DOHH2 (cell line): ENCODE results near the gene FBXW10.
"Not testable (repeated sequence)": the region's sequence is repeated elsewhere in the genome, so short reads cannot be mapped to it uniquely, and the experiment has no call there.

ENCODE experiments used
- H3F3A ChIP-seq: fragments of 200-600 bp; sonication (generic), shearing (Covaris generic); 2 replicates; pipeline ENCODE4 v1.6.0; 2016; ENCODE audit warnings: antibody characterized with exemption, mild to moderate bottlenecking; ENCODE audit not compliant: control insufficient read depth, insufficient read depth
- H3K27ac ChIP-seq: fragments of 200-600 bp; sonication (generic); 2 replicates; pipeline ENCODE4 v1.5.1; 2014; ENCODE audit warnings: low read depth, mild to moderate bottlenecking, low read length, moderate library complexity
- H3K27me3 ChIP-seq: fragments of 200-600 bp; sonication (generic); 2 replicates; pipeline ENCODE4 v1.6.1; 2014; ENCODE audit warnings: mild to moderate bottlenecking, low read length, mixed read lengths; ENCODE audit not compliant: control insufficient read depth
- H3K36me3 ChIP-seq: fragments of 200-600 bp; sonication (generic); 2 replicates; pipeline ENCODE4 v1.6.1; 2014; ENCODE audit warnings: mild to moderate bottlenecking, low read length, moderate library complexity, mixed read lengths; ENCODE audit not compliant: control insufficient read depth
- H3K4me1 ChIP-seq: fragments of 200-600 bp; sonication (generic); 2 replicates; pipeline ENCODE4 v1.6.1; 2014; ENCODE audit warnings: mild to moderate bottlenecking, low read length, mixed read lengths; ENCODE audit not compliant: control insufficient read depth
- H3K4me2 ChIP-seq: fragments of 200-600 bp; sonication (generic); 2 replicates; pipeline ENCODE4 v1.6.0; 2014; ENCODE audit warnings: mild to moderate bottlenecking, low read length, moderate library complexity
- H3K4me3 ChIP-seq: fragments of 200-600 bp; sonication (generic); 2 replicates; pipeline ENCODE4 v1.5.1; 2014; ENCODE audit warnings: mild to moderate bottlenecking, low read length, mixed read lengths
- H3K79me2 ChIP-seq: fragments of 200-600 bp; sonication (generic); 2 replicates; pipeline ENCODE4 v1.6.1; 2014; ENCODE audit warnings: mild to moderate bottlenecking, low read length, mixed read lengths; ENCODE audit not compliant: control insufficient read depth
- H3K9me2 ChIP-seq: fragments of 200-600 bp; sonication (generic); replicated peaks from 2 replicates; pipeline ENCODE4 v1.6.1; 2014; ENCODE audit warnings: mild to moderate bottlenecking, low read length, mixed read lengths; ENCODE audit not compliant: control insufficient read depth
- H3K9me3 ChIP-seq: fragments of 200-600 bp; sonication (generic); 2 replicates; pipeline ENCODE4 v1.6.1; 2014; ENCODE audit warnings: antibody characterized with exemption, low read length, mixed read lengths; ENCODE audit not compliant: control insufficient read depth, insufficient read depth
- H4K20me1 ChIP-seq: fragments of 200-600 bp; sonication (generic); 2 replicates; pipeline ENCODE4 v1.6.0; 2014; ENCODE audit warnings: low read depth, mild to moderate bottlenecking, antibody characterized with exemption, low read length, moderate library complexity; ENCODE audit not compliant: control insufficient read depth, insufficient read depth

FBXW10 gene

DNA sequence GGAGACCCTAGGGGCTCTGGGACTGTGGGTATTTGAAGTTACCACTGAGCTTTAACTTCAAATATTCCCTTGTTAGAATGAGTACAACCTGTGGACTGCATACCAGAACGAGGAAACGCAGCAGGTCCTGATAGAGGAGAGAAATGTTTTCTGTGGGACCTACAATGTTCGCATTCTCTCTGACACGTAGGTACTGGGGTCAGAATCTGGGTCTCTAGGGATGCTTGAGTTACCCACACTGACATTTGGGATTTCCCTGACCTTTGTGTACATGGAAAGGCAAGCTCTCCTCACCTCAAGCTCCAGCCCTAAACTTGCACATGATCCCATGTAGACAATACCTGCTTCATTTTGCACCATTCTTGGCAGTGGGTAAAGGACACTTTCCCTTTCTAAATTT lies 12.1 kb downstream of the FBXW10 start:
- H3K9me3 ChIP-seq, H3K4me3 ChIP-seq, H3F3A ChIP-seq, H3K79me2 ChIP-seq, H4K20me1 ChIP-seq, H3K4me1 ChIP-seq, H3K9me2 ChIP-seq, H3K27me3 ChIP-seq, H3K27ac ChIP-seq, H3K4me2 ChIP-seq, H3K36me3 ChIP-seq: not testable (repeated sequence)

DNA sequence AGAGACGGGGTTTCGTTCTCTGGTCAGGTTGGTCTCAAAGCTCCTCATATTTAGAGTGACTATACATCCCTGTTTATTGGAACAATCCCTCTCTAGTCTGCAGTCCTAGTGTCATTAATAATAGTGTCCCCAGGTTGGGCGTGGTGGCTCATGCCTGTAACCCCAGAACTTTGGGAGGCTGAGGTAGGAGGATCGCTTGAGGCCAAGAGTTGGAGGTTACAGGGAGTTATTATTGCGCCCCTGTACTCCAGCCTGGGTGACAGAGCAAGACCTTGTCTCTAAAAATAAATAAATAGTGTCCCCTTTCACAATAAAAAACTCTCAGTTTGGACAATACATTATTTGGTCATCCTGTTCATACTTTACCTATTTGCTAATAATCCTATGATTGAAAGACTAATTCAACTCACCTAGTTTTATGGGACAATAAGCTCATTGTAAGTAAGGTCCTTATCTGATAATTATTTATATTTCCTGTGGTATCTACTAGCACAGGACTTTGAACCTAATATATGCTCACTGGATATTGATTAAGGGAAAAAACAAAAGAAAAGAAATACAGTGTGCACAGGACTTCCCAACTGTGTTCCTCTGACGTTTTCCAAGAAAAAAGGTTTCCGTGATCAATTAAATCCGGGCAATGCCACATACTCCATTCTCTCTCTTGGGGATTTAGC lies 13.7 kb downstream of the FBXW10 start:
- H4K20me1 ChIP-seq, H3K9me2 ChIP-seq, H3K79me2 ChIP-seq, H3K27ac ChIP-seq, H3K27me3 ChIP-seq, H3K4me2 ChIP-seq, H3K4me3 ChIP-seq, H3F3A ChIP-seq, H3K36me3 ChIP-seq, H3K4me1 ChIP-seq, H3K9me3 ChIP-seq: not testable (repeated sequence)

DNA sequence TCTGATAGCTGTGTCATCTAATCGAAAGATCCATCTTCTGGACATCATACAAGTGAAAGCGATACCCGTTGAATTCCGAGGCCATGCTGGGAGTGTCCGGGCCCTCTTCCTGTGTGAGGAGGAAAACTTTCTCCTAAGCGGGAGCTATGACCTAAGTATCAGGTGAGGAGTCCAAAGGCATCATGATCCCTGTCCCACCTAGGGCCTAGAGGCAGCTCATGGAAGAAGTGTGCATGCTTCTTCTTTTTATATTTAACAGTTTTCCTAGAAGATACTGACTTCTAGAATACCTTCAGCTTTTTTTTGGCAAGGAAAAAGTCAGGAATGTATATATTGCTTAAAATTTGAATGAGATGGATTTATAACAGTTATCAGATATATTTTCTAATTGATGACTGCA lies 14.5 kb downstream of the FBXW10 start:
- H4K20me1 ChIP-seq, H3F3A ChIP-seq, H3K9me3 ChIP-seq, H3K4me1 ChIP-seq, H3K9me2 ChIP-seq, H3K4me2 ChIP-seq, H3K27ac ChIP-seq, H3K27me3 ChIP-seq, H3K79me2 ChIP-seq, H3K36me3 ChIP-seq, H3K4me3 ChIP-seq: not testable (repeated sequence)

DNA sequence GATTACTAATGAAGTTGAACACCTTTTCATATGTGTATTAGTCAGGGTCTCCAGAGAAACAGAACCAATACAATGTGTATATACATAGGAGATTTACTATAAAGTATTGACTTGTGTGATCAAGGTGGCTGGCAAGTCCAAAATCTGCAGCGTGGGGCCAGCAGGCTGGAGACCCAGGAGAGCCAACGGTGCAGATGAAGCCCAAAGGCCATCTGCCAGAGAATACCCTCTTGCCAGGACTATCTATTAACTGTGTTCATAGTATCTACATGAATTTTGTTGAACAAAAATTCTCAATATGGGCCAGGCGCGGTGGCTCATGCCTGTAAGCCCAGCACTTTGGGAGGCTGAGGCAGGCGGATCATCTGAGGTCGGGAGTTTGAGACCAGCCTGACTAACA lies 16.4 kb downstream of the FBXW10 start:
- not testable (repeated sequence) for H3K9me2 ChIP-seq, H3K79me2 ChIP-seq, H3K9me3 ChIP-seq, H3K27me3 ChIP-seq, H3K4me3 ChIP-seq, H3K4me2 ChIP-seq, H3K27ac ChIP-seq, H4K20me1 ChIP-seq, H3K4me1 ChIP-seq, H3F3A ChIP-seq, H3K36me3 ChIP-seq

DNA sequence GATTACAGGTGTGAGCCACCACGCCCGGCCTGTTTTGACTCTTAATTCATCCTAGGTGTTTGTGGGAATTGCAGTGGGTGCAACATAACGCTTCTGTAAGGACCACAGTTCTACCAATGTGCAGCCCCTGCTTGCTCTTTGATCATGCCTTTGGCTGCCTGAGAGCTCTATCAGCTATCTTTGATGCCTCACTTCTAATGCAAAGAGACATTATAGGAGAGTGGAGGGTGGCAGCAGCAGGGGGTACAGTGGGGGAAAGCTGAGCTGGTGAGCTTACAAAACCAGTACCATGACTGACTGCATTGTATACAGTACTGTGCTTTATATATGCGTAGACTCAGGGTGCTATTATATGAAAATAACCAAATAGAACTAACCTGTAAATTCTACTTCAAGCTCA lies 26.7 kb downstream of the FBXW10 start:
- peaks cover 19% of the 10 kb centered on the region for H3K27me3 ChIP-seq
- H3K9me2 ChIP-seq, H3K4me1 ChIP-seq, H3K36me3 ChIP-seq, H3K79me2 ChIP-seq, H3F3A ChIP-seq, H4K20me1 ChIP-seq, H3K4me2 ChIP-seq, H3K9me3 ChIP-seq, H3K4me3 ChIP-seq, H3K27ac ChIP-seq: not testable (repeated sequence)

DNA sequence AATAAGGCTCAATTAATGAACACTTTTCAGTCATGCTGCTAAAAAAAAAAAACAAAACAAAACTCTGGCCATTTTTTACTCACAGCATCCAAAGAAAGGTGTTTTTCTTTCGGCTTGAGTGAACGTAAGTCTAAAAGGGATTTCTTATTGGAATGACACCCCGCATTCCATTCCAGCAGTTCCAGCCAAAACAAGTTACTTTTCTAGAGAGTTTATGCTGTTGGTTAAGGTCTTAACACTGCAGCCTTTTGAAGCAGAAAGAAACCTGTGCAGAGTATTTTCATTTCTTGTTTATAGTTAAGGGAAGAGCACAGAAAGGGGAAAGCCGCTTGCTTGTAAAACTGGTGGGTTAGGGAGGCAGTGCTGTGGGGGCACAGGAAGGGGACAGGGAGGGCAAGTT lies 27.2 kb downstream of the FBXW10 start:
- H3K4me2 ChIP-seq, H3K4me1 ChIP-seq, H3F3A ChIP-seq, H3K9me2 ChIP-seq, H3K4me3 ChIP-seq, H3K9me3 ChIP-seq, H3K36me3 ChIP-seq, H3K79me2 ChIP-seq, H3K27ac ChIP-seq, H4K20me1 ChIP-seq: not testable (repeated sequence)
- peaks cover 20% of the 10 kb centered on the region for H3K27me3 ChIP-seq
